Heart left ventricle (tissue), 13 donors: Measurements from ENCODE around the gene SUSD6.

Source experiments
- POLR2A ChIP-seq, 2 donors: fragments of 450-650 bp; IDR thresholded peaks; one replicate each; pipeline ENCODE4 v1.6.1; 2017; ENCODE audit warnings: antibody characterized with exemption in 2 of 2, mild to moderate bottlenecking in 2 of 2, moderate library complexity in 2 of 2
- TF ChIP-seq, protein P1 (sequence below), 12 donors: fragments of 200-600 bp; sonication (generic) in 4 of 12; IDR thresholded peaks; one replicate each; pipeline versions ENCODE4 v1.5.0 to v1.8.0; 2018 to 2022; ENCODE audit warnings: antibody characterized with exemption in 12 of 12, mild to moderate bottlenecking in 5 of 12
- donor health status: ischemic (EF 13 %, LVEDD 7.1; RV severe dilation, severe dysfunction).
- donor health status: DM: no; HTN: yes; CAD: no.
- donor health status: DM: no; HTN: no; CAD: no.
- donor health status: ischemic (EF 25% LVEDD 6.9; RV normal size, moderate dysfunction).
- donor health status: ischemic (EF 25% LVEDD 5.7; RV mildly dilated, moderate dysfunction).
- donor health status: ischemic (EF 35%, LVEDD 5.7; RV mildly dilated, moderate dysfunction).
- donor health status: nonischemic (EF 11% LVEDD 7.7; RV severe dilation, severe dysfunction).
- donor health status: DM: yes; HTN: yes; CAD: no.
- donor health status: PGD.
- donor health status: ischemic (EF 29% LVEDD 5.4; RV normal size, mild dysfunction).
- donor health status: nonischemic (EF 23%, LVEDD 6.1; RV moderate dilation, normal function).

DNA sequence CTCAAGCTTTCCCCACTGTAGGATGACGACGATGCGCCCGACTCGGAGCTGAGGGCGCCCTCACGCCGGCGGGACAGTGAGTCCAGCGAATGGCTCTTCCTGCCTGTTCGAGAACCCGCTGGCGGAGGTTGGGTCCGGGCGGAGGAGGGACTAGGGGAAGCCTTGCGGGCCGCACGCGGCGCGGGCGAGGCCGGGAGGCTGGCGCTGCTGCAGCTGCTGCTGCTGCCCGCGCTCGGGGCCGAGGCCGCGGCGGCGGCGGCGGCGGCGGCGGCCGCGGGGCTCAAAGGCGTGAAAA lies 38.6 kb upstream of the SUSD6 start:
- TF ChIP-seq, protein P1, sequence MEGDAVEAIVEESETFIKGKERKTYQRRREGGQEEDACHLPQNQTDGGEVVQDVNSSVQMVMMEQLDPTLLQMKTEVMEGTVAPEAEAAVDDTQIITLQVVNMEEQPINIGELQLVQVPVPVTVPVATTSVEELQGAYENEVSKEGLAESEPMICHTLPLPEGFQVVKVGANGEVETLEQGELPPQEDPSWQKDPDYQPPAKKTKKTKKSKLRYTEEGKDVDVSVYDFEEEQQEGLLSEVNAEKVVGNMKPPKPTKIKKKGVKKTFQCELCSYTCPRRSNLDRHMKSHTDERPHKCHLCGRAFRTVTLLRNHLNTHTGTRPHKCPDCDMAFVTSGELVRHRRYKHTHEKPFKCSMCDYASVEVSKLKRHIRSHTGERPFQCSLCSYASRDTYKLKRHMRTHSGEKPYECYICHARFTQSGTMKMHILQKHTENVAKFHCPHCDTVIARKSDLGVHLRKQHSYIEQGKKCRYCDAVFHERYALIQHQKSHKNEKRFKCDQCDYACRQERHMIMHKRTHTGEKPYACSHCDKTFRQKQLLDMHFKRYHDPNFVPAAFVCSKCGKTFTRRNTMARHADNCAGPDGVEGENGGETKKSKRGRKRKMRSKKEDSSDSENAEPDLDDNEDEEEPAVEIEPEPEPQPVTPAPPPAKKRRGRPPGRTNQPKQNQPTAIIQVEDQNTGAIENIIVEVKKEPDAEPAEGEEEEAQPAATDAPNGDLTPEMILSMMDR (IDR thresholded peaks at IDR 0.05) = no peak
- TF ChIP-seq POLR2A (IDR thresholded peaks at IDR 0.05) = no peak
